Adipocyte (in vitro differentiated cells): ENCODE data around the gene ATG16L2.
"Not testable (repeated sequence)": the region's sequence is repeated elsewhere in the genome, so short reads cannot be mapped to it uniquely, and the experiment has no call there.

ENCODE experiments used
- DNase-seq: peaks from one replicate; pipeline ENCODE4 v3.0.0-alpha.2; 2015; ENCODE audit warnings: low read depth
- H3K27me3 ChIP-seq: replicated peaks from 2 replicates; pipeline ENCODE4 v1.7.0; 2013; ENCODE audit warnings: mild to moderate bottlenecking, low read length, moderate library complexity; ENCODE audit not compliant: control insufficient read depth, insufficient read depth
- H3K36me3 ChIP-seq: 2 replicates; pipeline ENCODE4 v1.7.0; 2013; ENCODE audit warnings: low read length, mild to moderate bottlenecking, moderate library complexity; ENCODE audit not compliant: control insufficient read depth, insufficient read depth, severe bottlenecking
- H3K4me1 ChIP-seq: 2 replicates; pipeline ENCODE4 v1.7.0; 2013; ENCODE audit warnings: mild to moderate bottlenecking, low read length, moderate library complexity; ENCODE audit not compliant: control insufficient read depth, insufficient read depth
- H3K4me3 ChIP-seq: 2 replicates; pipeline ENCODE4 v1.7.0; 2013; ENCODE audit warnings: mild to moderate bottlenecking, low read length, moderate library complexity
- H3K9ac ChIP-seq: 2 replicates; pipeline ENCODE4 v1.7.0; 2013; ENCODE audit warnings: mild to moderate bottlenecking, low read length, moderate library complexity
- H3K9me3 ChIP-seq: 2 replicates; pipeline ENCODE4 v1.7.0; 2013; ENCODE audit warnings: mild to moderate bottlenecking, low read length, moderate library complexity; ENCODE audit not compliant: control insufficient read depth

Gene ATG16L2

DNA sequence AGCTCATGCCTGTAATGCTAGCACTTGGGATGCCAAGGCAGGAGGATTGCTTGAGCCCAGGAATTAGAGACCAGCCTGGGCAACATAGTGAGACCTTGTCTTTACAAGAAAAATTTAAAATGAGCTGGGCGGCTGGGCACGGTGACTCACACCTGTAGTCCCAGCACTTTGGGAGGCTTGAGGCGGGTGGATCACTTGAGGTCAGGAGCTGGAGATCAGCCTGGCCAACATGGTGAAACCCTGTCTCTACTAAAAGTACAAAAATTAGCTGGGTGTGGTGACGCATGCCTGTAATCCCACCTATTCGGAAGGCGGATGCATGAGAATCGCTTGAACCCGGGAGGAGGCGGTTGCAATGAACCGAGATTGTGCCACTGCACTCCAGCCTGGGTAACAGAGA lies 2.5 kb upstream of the ATG16L2 start:
- H3K36me3 ChIP-seq, H3K4me3 ChIP-seq, H3K9me3 ChIP-seq, H3K27me3 ChIP-seq, DNase-seq, H3K9ac ChIP-seq: not testable (repeated sequence)
- H3K4me1 ChIP-seq = peaks cover 39% of the 10 kb centered on the region

DNA sequence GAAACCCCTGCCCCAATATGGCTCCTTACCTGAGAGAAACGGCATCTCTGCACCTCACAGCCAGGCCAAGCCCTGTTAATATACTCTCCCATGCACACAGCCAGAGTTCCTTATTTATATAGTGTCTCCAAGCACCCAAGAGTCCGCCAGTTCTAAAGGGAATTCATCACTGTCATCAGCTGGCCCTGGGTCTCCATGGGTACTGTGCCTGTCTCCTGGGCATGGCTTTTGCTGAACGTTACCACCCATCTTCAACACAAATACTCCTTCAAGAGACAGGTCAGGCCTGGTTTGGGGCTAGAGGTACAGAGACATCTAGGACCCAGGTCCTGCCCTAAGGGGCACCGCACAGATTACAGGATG lies 1.6 kb upstream of the ATG16L2 start:
- H3K4me3 ChIP-seq = peak overlapping the region; percentile 92
- no peak for DNase-seq

DNA sequence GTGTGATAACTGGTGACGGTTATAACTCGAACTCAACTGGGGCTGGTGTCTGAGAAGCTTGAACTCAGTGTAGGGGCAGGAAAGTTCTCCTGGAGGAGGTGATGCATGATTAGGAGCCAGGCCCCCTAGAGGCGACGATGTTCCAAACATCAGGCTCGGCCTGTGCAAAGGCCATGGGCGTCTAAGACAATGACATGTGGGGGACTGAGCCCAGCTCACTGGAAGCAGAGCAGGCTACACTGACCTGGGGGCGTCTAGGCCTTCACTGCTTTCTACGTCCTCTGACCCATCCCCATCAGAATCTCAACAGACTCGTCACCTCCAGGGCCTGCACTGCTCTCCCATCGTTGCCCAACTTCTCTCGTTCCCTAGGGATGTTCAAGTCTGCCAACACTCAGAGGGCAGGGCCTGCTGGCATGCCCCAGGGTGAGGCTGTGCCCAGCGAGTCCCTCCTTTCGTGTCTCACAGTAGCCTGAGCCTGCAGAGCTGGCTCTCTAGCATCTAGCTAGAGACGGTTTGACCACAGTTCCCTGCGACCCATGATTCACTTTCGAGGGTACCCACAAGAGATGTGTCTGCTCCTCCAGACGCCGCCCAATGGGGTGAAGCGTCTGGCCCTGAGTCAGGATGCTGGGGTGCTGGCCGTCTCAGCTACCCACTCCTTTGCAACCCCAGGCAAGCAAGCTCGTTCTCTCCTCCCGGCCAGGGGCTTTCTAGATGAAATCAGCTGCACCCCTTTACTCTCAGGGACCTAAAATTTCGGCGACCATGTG lies 1.1 kb upstream of the ATG16L2 start:
- peaks cover 4% of the 10 kb centered on the region for H3K36me3 ChIP-seq
- H3K27me3 ChIP-seq = no peaks in the 10 kb centered on the region
- H3K4me3 ChIP-seq = peak overlapping the region; percentile 92
- DNase-seq = peak; percentile 71
- H3K4me1 ChIP-seq = peaks cover 31% of the 10 kb centered on the region
- peak overlapping the region; percentile 90 for H3K9ac ChIP-seq
- no peaks in the 10 kb centered on the region for H3K9me3 ChIP-seq

More for the DNA sequence above, 1.6 kb upstream of the ATG16L2 start:
- Histone ChIP-seq H3K27me3 (no peaks in the 10 kb centered on the region), H3K4me1 (peaks cover 31% of the 10 kb centered on the region), H3K36me3 (peaks cover 4% of the 10 kb centered on the region), H3K9me3 (no peaks in the 10 kb centered on the region), H3K9ac (peak overlapping the region; percentile 5)

DNA sequence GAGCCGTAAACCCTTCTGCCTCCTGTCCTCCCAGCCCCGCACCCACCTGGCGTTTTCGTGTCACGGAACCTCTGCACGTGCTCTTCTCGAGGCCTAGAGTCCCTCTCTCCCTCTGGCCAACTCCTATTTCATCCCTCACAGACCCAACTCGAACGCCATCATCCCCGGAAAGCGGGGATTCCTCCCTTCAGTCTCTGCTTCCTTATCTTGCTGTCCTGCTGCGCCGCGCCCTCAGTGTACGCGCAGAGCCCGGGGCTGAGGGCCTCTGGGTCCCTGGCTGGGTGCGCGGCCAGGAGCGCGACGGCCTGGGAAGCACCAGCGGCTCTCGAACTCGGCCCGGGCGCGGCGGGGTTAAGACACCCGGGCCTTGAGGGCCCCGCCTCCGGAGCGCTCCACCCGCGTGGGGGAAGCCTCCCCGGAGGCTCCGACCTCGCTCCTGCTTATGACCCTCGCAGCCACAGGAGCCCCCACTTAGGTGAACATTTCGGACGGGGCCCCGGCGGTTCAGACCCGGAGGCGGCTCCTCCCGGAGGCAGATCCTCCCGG lies 398 bp upstream of the ATG16L2 start:
- Histone ChIP-seq H3K27me3 (no peaks in the 10 kb centered on the region), H3K9ac (peak overlapping the region; percentile 90), H3K4me3 (peak overlapping the region; percentile 92), H3K4me1 (peaks cover 26% of the 10 kb centered on the region), H3K9me3 (no peaks in the 10 kb centered on the region), H3K36me3 (peaks cover 10% of the 10 kb centered on the region)
- DNase-seq = peak; percentile 92

DNA sequence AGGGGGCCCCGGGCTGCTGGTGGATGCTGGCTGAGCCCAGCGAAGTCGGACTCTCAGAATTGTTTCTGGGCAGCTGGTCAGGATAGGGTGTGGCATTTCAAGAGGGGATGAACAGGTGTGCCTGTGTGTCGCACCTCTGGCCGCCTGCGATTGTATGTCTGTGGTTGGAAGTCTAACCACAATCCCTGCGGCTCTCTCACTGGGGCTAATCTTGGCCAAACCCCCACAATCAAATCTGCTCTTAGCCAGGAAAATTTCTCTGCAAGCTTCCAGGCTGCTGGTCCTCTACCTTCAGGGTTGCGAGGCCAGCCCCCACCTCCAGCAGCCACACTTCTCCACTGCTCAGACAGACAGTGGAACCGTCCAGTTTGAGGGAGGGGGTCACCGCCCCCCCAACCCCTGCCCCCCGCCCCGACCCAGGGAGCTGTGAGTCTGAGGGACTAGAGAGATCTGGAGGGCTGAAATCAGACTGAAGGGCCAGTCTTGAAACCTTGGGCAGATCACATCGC lies 953 bp downstream of the ATG16L2 start:
- peak overlapping the region; percentile 92 for H3K4me3 ChIP-seq
- DNase-seq = no peak

DNA sequence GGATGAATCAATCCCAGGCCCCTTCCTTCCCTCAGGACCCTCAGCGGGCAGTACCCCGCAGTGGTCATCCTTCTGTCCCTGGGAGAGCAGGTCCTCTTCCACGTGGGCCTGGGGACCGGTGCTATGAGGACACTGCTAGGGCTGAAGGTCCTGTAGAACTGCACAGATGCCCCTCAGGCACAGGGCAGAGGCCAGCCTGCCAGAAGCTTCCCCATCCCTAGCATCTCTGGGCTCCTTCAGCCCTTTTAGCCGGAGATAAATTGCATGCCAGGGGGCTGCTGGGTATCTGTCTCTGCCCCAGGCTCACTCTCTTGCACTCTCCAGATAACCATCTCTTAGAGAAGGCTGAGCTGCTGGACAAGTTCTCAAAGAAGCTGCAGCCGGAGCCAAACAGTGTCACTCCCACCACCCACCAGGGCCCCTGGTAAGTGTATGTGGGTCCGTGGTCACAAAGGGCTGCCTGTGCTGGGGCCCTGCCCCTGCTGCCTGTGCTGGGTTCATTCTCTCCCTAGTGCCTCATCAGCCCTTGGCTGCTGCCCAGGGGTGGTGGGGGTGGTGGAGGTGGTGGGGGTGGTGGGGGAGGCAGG lies 2.3 kb downstream of the ATG16L2 start:
- H3K9ac ChIP-seq = no peak overlapping the region
- H3K4me3 ChIP-seq = no peak overlapping the region
- peaks cover 25% of the 10 kb centered on the region for H3K4me1 ChIP-seq
- DNase-seq = no peak
- no peaks in the 10 kb centered on the region for H3K9me3 ChIP-seq
- H3K36me3 ChIP-seq = peaks cover 6% of the 10 kb centered on the region
- H3K27me3 ChIP-seq = no peaks in the 10 kb centered on the region

More for the DNA sequence above, 953 bp downstream of the ATG16L2 start:
- Histone ChIP-seq H3K27me3 (no peaks in the 10 kb centered on the region), H3K9me3 (no peaks in the 10 kb centered on the region), H3K36me3 (peaks cover 6% of the 10 kb centered on the region), H3K9ac (peak overlapping the region; percentile 90), H3K4me1 (peaks cover 26% of the 10 kb centered on the region)

DNA sequence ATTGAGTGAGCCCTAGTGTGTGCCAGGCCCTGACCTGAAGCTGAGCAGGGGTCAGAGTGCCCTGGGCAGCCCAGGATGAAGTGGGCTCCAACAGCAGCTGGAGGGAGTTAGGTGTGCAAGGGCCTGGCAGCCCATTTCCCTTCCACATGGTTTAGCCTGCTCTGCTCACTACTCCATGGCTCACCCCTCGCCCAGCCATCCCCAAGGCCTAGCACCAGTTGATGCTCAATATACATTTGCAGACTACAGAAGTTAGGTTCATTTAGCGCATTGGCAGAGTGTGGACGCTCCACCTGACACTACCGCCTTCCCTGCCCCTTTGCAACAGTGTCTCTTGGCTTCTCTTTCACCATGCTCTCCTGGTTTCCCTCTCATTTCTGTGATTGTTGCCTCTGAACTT lies 3.8 kb downstream of the ATG16L2 start:
- no peaks in the 10 kb centered on the region for H3K9me3 ChIP-seq
- H3K9ac ChIP-seq = no peak overlapping the region
- H3K4me1 ChIP-seq = peaks cover 23% of the 10 kb centered on the region
- peaks cover 6% of the 10 kb centered on the region for H3K36me3 ChIP-seq
- no peaks in the 10 kb centered on the region for H3K27me3 ChIP-seq
- no peak overlapping the region for H3K4me3 ChIP-seq
- no peak for DNase-seq

DNA sequence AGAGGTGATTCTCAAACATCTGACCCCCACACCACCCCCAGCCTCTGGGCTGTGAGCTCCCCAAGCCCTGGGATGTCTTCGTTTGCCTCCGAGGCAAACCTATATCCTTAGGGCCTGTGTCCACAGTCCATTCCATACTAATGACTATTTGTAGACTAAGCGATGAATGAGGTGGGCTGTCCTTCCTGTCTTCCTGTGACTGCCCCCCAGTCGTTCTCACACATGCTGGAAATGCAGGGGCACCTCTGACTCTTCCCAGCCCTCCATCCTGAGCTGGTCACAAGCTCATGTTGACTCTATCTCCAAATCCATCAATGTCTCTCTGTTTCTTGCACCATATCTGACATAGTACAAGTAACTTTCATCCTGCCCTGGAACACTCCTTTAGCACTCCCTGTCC lies 4.8 kb downstream of the ATG16L2 start:
- no peaks in the 10 kb centered on the region for H3K27me3 ChIP-seq
- H3K4me1 ChIP-seq = peaks cover 15% of the 10 kb centered on the region
- no peaks in the 10 kb centered on the region for H3K9me3 ChIP-seq
- DNase-seq = no peak
- no peak overlapping the region for H3K9ac ChIP-seq
- no peak overlapping the region for H3K4me3 ChIP-seq
- H3K36me3 ChIP-seq = peaks cover 6% of the 10 kb centered on the region

DNA sequence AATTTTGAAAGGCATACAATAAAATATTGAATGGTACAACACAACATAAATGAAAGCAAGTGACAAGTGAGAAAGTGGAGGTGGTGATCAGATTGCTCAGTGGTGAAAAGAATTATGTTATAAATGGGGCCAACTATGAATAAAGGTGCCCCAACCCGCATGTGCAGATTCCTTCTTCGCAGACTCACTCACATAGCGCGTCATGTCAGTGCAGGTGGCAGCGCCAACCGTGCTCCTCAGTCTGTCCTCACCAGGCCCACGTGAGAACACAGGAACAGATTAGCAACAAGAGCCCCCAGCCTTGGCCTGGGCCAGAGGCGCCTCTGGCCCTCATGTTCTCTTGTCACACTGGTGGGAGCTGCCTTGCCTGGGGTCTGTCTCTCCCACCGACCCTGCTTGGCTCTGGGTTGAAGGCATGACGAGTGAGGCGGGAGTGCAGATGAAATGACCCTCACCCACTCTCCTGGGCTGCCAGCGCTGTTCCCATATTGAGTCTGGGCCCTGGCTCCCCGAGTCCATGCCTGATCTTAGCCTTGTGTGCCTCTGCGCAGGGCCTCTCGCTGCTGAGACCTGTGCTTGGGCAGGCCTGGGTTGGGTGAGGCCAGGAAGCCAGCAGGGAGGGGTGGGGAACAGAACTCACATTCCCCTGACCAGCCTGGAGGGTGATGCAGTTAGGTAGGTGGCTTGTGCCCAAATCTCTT lies 6.4 kb downstream of the ATG16L2 start:
- no peak overlapping the region for H3K4me3 ChIP-seq
- H3K36me3 ChIP-seq = peaks cover 6% of the 10 kb centered on the region
- no peak for DNase-seq
- H3K9me3 ChIP-seq = no peaks in the 10 kb centered on the region
- H3K9ac ChIP-seq = no peak overlapping the region
- peaks cover 9% of the 10 kb centered on the region for H3K4me1 ChIP-seq
- no peaks in the 10 kb centered on the region for H3K27me3 ChIP-seq

DNA sequence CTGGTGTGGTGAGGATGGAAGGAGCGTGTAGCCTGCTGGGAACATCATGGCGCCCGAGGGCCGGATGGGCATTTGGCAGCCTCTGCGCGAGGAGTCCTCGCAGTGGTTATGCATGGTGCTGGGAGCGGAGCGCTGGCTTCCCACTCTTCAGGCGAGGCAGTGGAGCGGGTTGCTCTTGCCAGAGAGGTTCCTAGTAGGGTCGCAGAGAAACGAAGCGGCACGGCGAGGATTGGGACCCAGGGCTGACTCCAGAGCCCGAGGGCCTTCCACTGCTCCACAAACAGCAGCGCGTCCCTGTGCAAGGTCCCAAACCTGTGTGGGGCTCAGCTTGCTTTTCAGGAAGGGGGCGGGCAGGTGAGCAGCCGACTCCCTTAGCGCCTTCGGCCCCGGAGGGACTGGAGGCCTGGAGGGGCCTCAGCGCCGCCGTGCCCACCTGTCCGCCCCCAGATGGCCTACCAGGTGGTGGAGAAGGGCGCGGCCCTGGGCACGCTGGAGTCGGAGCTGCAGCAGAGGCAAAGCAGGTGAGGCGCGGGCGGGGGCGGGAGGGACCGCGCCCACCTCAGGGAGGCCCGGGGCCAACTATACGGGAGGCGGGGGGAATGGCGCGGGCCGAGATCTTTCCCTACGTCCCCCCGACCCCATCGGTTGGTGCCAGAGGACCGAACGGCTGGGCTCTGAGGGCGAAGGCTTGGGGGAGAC lies 7.2 kb downstream of the ATG16L2 start:
- Histone ChIP-seq H3K9ac (peak overlapping the region; percentile 85), H3K36me3 (peaks cover 6% of the 10 kb centered on the region), H3K4me1 (peaks cover 8% of the 10 kb centered on the region), H3K27me3 (no peaks in the 10 kb centered on the region), H3K9me3 (no peaks in the 10 kb centered on the region), H3K4me3 (peak overlapping the region; percentile 82)
- DNase-seq = no peak
